ENCODE data around the gene RELT. TPM values are rescaled to one million over a fixed set of nuclear protein-coding genes. Genes with fewer than 3 reads are reported as not detected.

The RELT gene, protein sequence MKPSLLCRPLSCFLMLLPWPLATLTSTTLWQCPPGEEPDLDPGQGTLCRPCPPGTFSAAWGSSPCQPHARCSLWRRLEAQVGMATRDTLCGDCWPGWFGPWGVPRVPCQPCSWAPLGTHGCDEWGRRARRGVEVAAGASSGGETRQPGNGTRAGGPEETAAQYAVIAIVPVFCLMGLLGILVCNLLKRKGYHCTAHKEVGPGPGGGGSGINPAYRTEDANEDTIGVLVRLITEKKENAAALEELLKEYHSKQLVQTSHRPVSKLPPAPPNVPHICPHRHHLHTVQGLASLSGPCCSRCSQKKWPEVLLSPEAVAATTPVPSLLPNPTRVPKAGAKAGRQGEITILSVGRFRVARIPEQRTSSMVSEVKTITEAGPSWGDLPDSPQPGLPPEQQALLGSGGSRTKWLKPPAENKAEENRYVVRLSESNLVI
- 10 to 100 TPM; 18.5 to 18.9 TPM for total RNA-seq

DNA sequence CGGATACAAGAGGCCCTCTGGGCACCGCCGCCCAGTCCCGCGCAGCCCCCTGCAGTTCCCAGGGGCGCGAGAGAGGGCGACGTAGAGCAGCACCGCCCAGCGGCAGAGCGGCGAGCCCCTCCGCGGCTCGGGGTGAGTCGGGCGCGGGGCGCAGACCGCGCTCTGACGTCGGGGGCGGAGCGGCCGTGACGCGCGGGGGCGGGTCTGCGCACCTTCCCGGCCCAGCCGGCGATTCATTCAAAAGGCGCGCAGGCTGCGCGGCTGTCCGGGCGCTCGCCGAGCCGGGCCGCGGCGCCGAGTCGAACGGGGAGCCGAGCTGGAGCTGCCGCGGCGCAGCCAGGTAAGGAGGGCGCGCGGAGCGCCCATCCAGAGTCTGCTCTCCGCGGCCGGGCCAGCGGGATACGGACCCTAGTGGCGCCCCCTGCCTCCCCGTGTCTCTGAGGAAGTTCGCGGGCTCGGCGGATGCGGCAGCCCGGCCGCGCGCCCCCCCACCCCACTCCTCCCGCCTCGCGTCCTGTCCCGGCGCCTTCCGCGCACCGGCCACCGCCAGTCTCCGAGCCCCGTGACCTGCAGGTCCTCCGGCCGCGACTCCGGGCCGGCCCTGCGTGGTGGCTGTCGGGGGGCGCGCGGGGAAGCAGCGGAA is at the start of gene RELT:
TSS of gene RELT (plus strand) at position 240 of the 643 bp plus-strand sequence. CDS start 12,738 bp downstream, outside the sequence.
- Mint-ChIP-seq H3K27me3 (no peaks in the 10 kb centered on the region), H3K9me3 (no peaks in the 10 kb centered on the region), H3K4me3 (peak within 1 kb of the TSS; percentile 97), H3K36me3 (peaks cover 6% of the 10 kb centered on the region), H3K4me1 (ENCODE audit: low read depth) (peaks cover 39% of the 10 kb centered on the region), H3K27ac (peak within 1 kb of the TSS; percentile 95)
- DNase-seq: peak; percentile 95
- intact Hi-C loops (cut with micrococcal nuclease): loop anchor here (1.0 to 2.0 kb wide), 2 partner anchors 25 to 501 kb away; partner anchors contain the start of genes COA4 and PAAF1
- ChIA-PET POLR2A (interaction anchor here (1.3 kb wide), 1 partner anchor 17 kb away, joined by 6 read pairs; no protein-coding TSS in a partner anchor), CTCF (interaction anchor here (0.9 to 2.2 kb wide), 5 partner anchors 24 to 284 kb away, joined by 3 to 8 read pairs (median 3); no protein-coding TSS in a partner anchor)

GRCh38 chr11:73326929-73327811 is 49.0 kb upstream of the RELT start:
- DNase-seq: peak; percentile 24

GRCh38 chr11:73327812-73328364 is 48.3 kb upstream of the RELT start:
- H3K4me1 Mint-ChIP-seq (ENCODE audit: low read depth): no peaks in the 10 kb centered on the region
- H3K27me3 Mint-ChIP-seq: no peaks in the 10 kb centered on the region
- no peaks in the 10 kb centered on the region for H3K36me3 Mint-ChIP-seq
- H3K27ac Mint-ChIP-seq: no peak overlapping the region
- POLR2A ChIA-PET: no interaction called here
- no peak overlapping the region for H3K4me3 Mint-ChIP-seq
- intact Hi-C loops (cut with micrococcal nuclease): no loop called here
- no peak for DNase-seq
- no peaks in the 10 kb centered on the region for H3K9me3 Mint-ChIP-seq
- CTCF ChIA-PET: interaction anchor here (1.0 to 1.3 kb wide), 3 partner anchors 9 to 24 kb away, joined by 3 to 9 read pairs (median 4); no protein-coding TSS in a partner anchor

More at GRCh38 chr11:73326929-73327811, 49.0 kb upstream of the RELT start:
- H3K9me3 Mint-ChIP-seq: no peaks in the 10 kb centered on the region
- intact Hi-C loops (cut with micrococcal nuclease): no loop called here
- H3K4me3 Mint-ChIP-seq: no peak overlapping the region
- no peaks in the 10 kb centered on the region for H3K27me3 Mint-ChIP-seq
- H3K36me3 Mint-ChIP-seq: no peaks in the 10 kb centered on the region
- H3K27ac Mint-ChIP-seq: no peak overlapping the region
- ChIA-PET POLR2A (no interaction called here), CTCF (interaction anchor here (0.8 to 1.5 kb wide), 5 partner anchors 8 to 29 kb away, joined by 3 to 9 read pairs (median 3); no protein-coding TSS in a partner anchor)
- H3K4me1 Mint-ChIP-seq (ENCODE audit: low read depth): no peaks in the 10 kb centered on the region

GRCh38 chr11:73330569-73331093 is 45.6 kb upstream of the RELT start:
- no peak overlapping the region for H3K27ac Mint-ChIP-seq
- ChIA-PET POLR2A (no interaction called here), CTCF (interaction anchor here (1.2 to 1.5 kb wide), 2 partner anchors 20 to 24 kb away, joined by 4 to 7 read pairs; no protein-coding TSS in a partner anchor)
- H3K36me3 Mint-ChIP-seq: no peaks in the 10 kb centered on the region
- no peak for DNase-seq
- intact Hi-C loops (cut with micrococcal nuclease): no loop called here
- no peaks in the 10 kb centered on the region for H3K27me3 Mint-ChIP-seq
- H3K4me3 Mint-ChIP-seq: no peak overlapping the region
- H3K9me3 Mint-ChIP-seq: no peaks in the 10 kb centered on the region
- H3K4me1 Mint-ChIP-seq (ENCODE audit: low read depth): no peaks in the 10 kb centered on the region

DNA sequence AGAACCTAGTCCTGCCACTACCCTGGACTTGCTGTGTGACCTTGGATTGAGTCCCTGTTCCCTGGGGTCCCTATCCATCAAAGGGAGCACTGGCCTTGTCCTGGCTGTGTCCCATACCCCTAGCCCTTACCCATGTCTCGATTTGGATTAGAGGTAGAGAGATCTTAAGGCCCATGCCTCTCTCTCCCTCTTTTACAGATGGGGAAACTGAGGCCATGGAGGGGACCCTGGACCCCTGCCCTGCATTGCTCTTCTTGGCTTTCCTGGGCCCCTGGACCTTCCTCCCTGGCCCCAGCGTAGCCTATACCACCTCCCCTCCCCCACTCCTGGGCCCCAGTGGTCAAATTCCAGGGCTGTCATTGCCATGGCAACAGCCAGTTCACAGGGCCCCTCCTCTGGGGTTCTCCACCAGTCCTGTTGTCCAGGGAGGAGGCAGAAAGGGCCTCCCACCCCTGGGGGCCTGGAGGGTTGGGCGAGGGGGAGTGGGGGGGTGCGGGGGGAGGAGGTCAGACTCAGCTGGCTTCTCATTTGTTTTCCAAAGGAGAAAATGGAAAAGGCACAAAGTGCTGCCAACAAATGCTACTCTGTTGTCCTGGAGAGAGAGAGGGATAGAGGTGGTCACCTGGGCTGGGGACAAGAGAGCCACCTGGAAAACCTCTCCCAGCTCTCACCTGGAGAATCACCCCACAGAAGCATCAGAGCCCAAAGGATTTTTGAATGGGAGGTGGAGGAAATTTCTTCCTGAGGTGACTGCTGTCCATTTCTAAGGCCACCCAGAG is 44.9 kb upstream of the RELT start:
- Mint-ChIP-seq H3K4me1 (ENCODE audit: low read depth) (no peaks in the 10 kb centered on the region), H3K36me3 (no peaks in the 10 kb centered on the region), H3K27me3 (no peaks in the 10 kb centered on the region), H3K27ac (no peak overlapping the region), H3K9me3 (no peaks in the 10 kb centered on the region), H3K4me3 (no peak overlapping the region)
- ChIA-PET CTCF (interaction anchor here (1.2 kb wide), 2 partner anchors 25 to 29 kb away, joined by 3 to 4 read pairs; no protein-coding TSS in a partner anchor), POLR2A (interaction anchor here (0.6 to 0.8 kb wide), 2 partner anchors 12 to 85 kb away, joined by 3 read pairs; no protein-coding TSS in a partner anchor)
- intact Hi-C loops (cut with micrococcal nuclease): no loop called here
- no peak for DNase-seq

GRCh38 chr11:73333173-73333572 is 43.0 kb upstream of the RELT start:
- H3K27me3 Mint-ChIP-seq: no peaks in the 10 kb centered on the region
- H3K27ac Mint-ChIP-seq: no peak overlapping the region
- no peak for DNase-seq
- no peaks in the 10 kb centered on the region for H3K9me3 Mint-ChIP-seq
- H3K36me3 Mint-ChIP-seq: no peaks in the 10 kb centered on the region
- H3K4me1 Mint-ChIP-seq (ENCODE audit: low read depth): no peaks in the 10 kb centered on the region
- CTCF ChIA-PET: interaction anchor here (1.0 to 6.2 kb wide), 2 partner anchors 19 to 26 kb away, joined by 3 to 123 read pairs; partner anchors contain the start of gene ARHGEF17
- intact Hi-C loops (cut with micrococcal nuclease): no loop called here
- no peak overlapping the region for H3K4me3 Mint-ChIP-seq
- POLR2A ChIA-PET: no interaction called here

- no peak for DNase-seq
- ChIA-PET CTCF (interaction anchor here (0.5 to 6.2 kb wide), 4 partner anchors 27 to 381 kb away, joined by 3 to 123 read pairs (median 16); partner anchors contain the start of gene ARHGEF17), POLR2A (no interaction called here)
- Mint-ChIP-seq H3K27ac (no peak overlapping the region), H3K36me3 (no peaks in the 10 kb centered on the region), H3K4me1 (ENCODE audit: low read depth) (no peaks in the 10 kb centered on the region), H3K27me3 (no peaks in the 10 kb centered on the region), H3K9me3 (no peaks in the 10 kb centered on the region), H3K4me3 (no peak overlapping the region)
- intact Hi-C loops (cut with micrococcal nuclease): loop anchor here (2.0 kb wide), 1 partner anchor 39 kb away; no protein-coding TSS in a partner anchor
Observed at GRCh38 chr11:73333640-73334383, 42.4 kb upstream of the RELT start.

DNA sequence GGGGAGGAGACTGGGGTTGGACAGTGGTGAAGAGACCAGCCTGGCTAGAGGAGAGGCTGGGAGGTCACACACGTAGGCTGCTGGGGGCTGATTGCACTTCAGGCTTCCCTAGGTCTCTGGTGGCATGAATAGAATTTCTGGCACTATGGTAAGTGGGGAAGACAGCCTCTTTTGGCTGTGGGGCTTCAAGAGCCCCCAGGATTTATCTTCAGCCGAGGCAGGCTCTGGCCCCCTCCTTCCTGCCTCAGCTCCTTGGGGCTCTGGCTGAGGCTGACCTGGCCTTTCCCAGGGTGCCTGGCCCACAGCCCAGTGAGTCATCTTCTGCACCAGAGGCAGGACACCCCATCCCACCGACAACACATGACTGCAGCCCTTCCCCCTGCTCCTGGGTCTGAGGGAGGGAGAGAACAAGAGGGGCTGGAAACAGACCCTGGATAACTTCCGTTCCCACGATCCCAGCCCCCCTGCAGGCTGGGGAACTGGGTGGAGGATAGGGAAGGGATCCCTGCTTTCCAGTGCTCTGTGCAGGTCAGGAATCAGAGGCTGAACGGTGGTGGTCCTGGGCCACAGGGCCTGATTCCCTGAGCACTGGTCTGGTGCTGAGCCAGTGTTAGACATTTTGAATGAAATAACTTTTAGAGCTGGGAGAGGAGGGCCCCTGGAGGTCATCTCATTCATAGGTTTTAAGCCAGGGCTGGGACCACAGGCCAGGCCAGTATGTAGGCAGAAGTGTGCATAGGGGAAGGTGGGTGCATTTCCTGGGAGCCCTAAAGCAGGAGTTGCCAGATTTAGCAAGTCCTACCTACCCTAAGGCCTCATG is 41.6 kb upstream of the RELT start:
- intact Hi-C loops (cut with micrococcal nuclease): loop anchor here (1.0 to 5.0 kb wide), 3 partner anchors 27 to 147 kb away; no protein-coding TSS in a partner anchor
- no peaks in the 10 kb centered on the region for H3K36me3 Mint-ChIP-seq
- ChIA-PET CTCF (interaction anchor here (0.5 to 6.2 kb wide), 23 partner anchors 8 to 381 kb away, joined by 3 to 123 read pairs (median 4); partner anchors contain the start of gene ARHGEF17), POLR2A (interaction anchor here (1.4 kb wide), 1 partner anchor 27 kb away, joined by 5 read pairs; no protein-coding TSS in a partner anchor)
- H3K4me1 Mint-ChIP-seq (ENCODE audit: low read depth): no peaks in the 10 kb centered on the region
- no peak overlapping the region for H3K4me3 Mint-ChIP-seq
- H3K27ac Mint-ChIP-seq: no peak overlapping the region
- H3K27me3 Mint-ChIP-seq: no peaks in the 10 kb centered on the region
- H3K9me3 Mint-ChIP-seq: no peaks in the 10 kb centered on the region
- no peak for DNase-seq

DNA sequence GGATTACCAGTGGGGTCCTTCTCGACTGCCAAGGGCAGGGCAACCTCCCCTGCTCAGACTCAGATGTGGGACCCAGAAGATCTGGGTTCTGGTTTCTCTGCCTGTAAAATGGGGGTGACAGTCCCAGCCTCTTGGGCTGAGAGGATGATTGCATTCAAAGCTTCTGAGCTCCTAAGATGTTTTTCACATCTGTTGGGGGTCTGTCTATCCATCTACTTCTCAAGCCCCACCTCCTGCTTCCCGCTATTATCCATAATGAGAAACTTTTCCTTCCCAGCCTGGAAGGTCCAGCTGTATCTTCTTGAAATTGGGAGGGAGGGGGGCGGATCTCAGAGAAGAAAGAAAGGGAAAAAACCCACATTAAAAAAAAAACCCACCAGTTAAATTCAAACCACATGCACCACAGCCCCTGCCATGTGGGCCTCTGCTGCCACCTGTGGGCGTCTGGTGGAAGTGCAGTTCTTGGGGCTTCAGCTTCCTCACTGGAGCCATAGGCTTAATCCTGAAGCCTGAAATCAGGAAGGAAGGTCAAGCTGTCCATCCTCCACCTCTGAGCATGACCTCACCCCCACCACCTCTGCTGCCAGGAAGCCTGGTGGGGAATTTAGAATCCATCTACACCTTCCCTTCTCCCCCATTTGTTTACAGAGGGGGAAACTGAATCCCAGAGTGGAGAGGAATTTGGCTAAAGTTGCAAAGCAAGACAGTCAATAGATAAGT is 40.8 kb upstream of the RELT start:
- peak; percentile 83 for DNase-seq
- ChIA-PET CTCF (interaction anchor here (0.6 to 6.2 kb wide), 27 partner anchors 8 to 291 kb away, joined by 3 to 123 read pairs (median 4); partner anchors contain the start of gene ARHGEF17), POLR2A (interaction anchor here (0.7 to 1.4 kb wide), 2 partner anchors 28 to 1735 kb away, joined by 3 to 5 read pairs; no protein-coding TSS in a partner anchor)
- Mint-ChIP-seq H3K9me3 (no peaks in the 10 kb centered on the region), H3K27me3 (no peaks in the 10 kb centered on the region), H3K4me3 (no peak overlapping the region), H3K4me1 (ENCODE audit: low read depth) (no peaks in the 10 kb centered on the region), H3K36me3 (no peaks in the 10 kb centered on the region), H3K27ac (no peak overlapping the region)
- intact Hi-C loops (cut with micrococcal nuclease): loop anchor here (1.0 to 5.0 kb wide), 3 partner anchors 28 to 148 kb away; no protein-coding TSS in a partner anchor

Data from activated CD4-positive, alpha-beta memory T cell treated with anti-CD3 and anti-CD28 coated beads for 36 hours (primary cell).